ENCODE results near the gene MTHFR. TPM values are rescaled to one million over a fixed set of nuclear protein-coding genes. Genes with fewer than 3 reads are reported as not detected.
A peak's percentile ranks its signal among the peaks of the same experiment; 100 is the strongest.

The MTHFR gene
- total RNA-seq, 1 experiment from 2014 or later = 18.2 TPM

DNA sequence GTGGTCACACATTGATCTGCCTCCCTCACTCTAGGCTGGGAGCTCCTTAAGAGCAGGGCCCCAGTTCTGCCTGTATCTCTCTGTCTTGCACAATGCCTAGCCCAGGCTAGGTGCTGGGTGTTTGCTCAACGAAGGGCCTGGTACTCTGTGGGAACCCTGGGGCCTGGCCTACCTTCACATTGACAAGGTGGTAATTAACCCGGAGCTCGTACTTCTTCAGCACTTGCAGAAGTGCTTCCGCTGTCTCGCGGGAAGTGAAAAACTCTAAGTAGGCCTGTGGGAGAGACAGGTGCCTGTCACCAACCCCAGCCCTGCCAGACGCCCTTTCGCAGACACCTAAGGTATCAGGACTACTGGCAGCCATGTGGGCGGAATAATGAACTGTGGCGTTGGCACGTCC, 13.7 kb downstream of the MTHFR start:
- Histone ChIP-seq H3K4ac (ENCODE audit: low read depth, low read length) (no peak overlapping the region), H3K9me3 (ENCODE audit: control insufficient read depth, low read depth, low read length) (no peaks in the 10 kb centered on the region), H3K79me1 (ENCODE audit: insufficient read depth, low read depth, low read length, poor library complexity, severe bottlenecking) (no peaks in the 10 kb centered on the region), H4K5ac (ENCODE audit: insufficient read length, low read depth, low read length) (no peak overlapping the region), H3K4me1 (ENCODE audit: insufficient read depth, low read length) (peaks cover 2% of the 10 kb centered on the region; the same call in 1 of the 2 replicates), H2BK12ac (ENCODE audit: insufficient read length, low read depth, low read length) (no peak overlapping the region), H3K9ac (ENCODE audit: extremely low read depth, insufficient read length, low read length) (no peak overlapping the region), H3K23ac (ENCODE audit: insufficient read length, low read depth, low read length) (no peak overlapping the region), H2BK15ac (ENCODE audit: low read depth, low read length) (no peak overlapping the region), H3K56ac (ENCODE audit: insufficient read length, low read depth, low read length) (no peak overlapping the region), H4K20me1 (ENCODE audit: control insufficient read depth, insufficient read depth, insufficient read length) (no peaks in the 10 kb centered on the region), H3K27ac (ENCODE audit: insufficient read length, low read depth, low read length) (no peak overlapping the region), H3K4me2 (ENCODE audit: insufficient read depth, insufficient read length, low read length) (no peak overlapping the region), H3K23me2 (ENCODE audit: insufficient read length, low read depth, low read length, poor library complexity, severe bottlenecking) (no peaks in the 10 kb centered on the region), H4K91ac (ENCODE audit: insufficient read length, low read depth, low read length) (no peak overlapping the region), H2BK5ac (ENCODE audit: insufficient read length, low read length) (no peak overlapping the region), H2BK20ac (ENCODE audit: low read depth, low read length, poor library complexity, severe bottlenecking) (no peak overlapping the region), H2BK120ac (ENCODE audit: low read depth, low read length, poor library complexity, severe bottlenecking) (no peak overlapping the region), H4K8ac (replicated peaks; ENCODE audit: insufficient read length, low read depth, low read length) (no peak overlapping the region), H2AFZ (ENCODE audit: low read length) (no peak overlapping the region), H3K27me3 (ENCODE audit: insufficient read depth, low read length) (no peaks in the 10 kb centered on the region), H3K79me2 (ENCODE audit: insufficient read depth, low read length) (no peaks in the 10 kb centered on the region), H3K14ac (ENCODE audit: insufficient read depth, low read length) (no peak overlapping the region; the same call in 1 of the 2 replicates), H3T11ph (ENCODE audit: low read length) (no peak overlapping the region), H3K18ac (ENCODE audit: insufficient read length, low read depth, low read length) (no peak overlapping the region), H2AK5ac (ENCODE audit: insufficient read length, low read length) (no peak overlapping the region)
- TF ChIP-seq, protein P1, sequence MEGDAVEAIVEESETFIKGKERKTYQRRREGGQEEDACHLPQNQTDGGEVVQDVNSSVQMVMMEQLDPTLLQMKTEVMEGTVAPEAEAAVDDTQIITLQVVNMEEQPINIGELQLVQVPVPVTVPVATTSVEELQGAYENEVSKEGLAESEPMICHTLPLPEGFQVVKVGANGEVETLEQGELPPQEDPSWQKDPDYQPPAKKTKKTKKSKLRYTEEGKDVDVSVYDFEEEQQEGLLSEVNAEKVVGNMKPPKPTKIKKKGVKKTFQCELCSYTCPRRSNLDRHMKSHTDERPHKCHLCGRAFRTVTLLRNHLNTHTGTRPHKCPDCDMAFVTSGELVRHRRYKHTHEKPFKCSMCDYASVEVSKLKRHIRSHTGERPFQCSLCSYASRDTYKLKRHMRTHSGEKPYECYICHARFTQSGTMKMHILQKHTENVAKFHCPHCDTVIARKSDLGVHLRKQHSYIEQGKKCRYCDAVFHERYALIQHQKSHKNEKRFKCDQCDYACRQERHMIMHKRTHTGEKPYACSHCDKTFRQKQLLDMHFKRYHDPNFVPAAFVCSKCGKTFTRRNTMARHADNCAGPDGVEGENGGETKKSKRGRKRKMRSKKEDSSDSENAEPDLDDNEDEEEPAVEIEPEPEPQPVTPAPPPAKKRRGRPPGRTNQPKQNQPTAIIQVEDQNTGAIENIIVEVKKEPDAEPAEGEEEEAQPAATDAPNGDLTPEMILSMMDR (conservative IDR thresholded peaks at IDR 0.05) = no peak
- Mint-ChIP-seq H3K36me3 (ENCODE audit: insufficient read depth in 1 of 3, low read depth in 3 of 3) (peaks cover 12 to 41% (median 36%) of the 10 kb centered on the region in 3 experiments; a peak in 6 of 7 replicates), H3K4me3 (no peak overlapping the region), H3K4me1 (peaks cover 6 to 11% of the 10 kb centered on the region in 2 experiments), H3K27me3 (ENCODE audit: low read depth) (no peaks in the 10 kb centered on the region), H3K27ac (peak overlapping the region in 2 of 3 experiments; percentile 20 to 45; a peak in 1 of 7 replicates), H3K9me3 (no peaks in the 10 kb centered on the region)
- no CpG with 5 or more reads among the region's 11 CpGs for WGBS (ENCODE audit: extremely low coverage, insufficient read length, low lambda C conversion rate)
- DNase-seq = no peak
